GM12864 (cell line): ENCODE data around the gene YEATS4.

ENCODE experiments used
- DNase-seq: peaks from one replicate; pipeline ENCODE4 v3.0.0-alpha.2; 2011; ENCODE audit warnings: low read depth
- H3K4me3 ChIP-seq: 2 replicates; pipeline ENCODE4 v1.5.1; 2011; ENCODE audit warnings: mild to moderate bottlenecking, low read depth, low read length, control low read depth
- TF ChIP-seq, protein P1 (sequence below): IDR thresholded peaks from 2 replicates; pipeline ENCODE4 v1.5.1; 2011; ENCODE audit warnings: low read depth, mild to moderate bottlenecking, moderate library complexity, low read length, control low read depth, inconsistent platforms; ENCODE audit errors: missing control alignments

Gene YEATS4

DNA sequence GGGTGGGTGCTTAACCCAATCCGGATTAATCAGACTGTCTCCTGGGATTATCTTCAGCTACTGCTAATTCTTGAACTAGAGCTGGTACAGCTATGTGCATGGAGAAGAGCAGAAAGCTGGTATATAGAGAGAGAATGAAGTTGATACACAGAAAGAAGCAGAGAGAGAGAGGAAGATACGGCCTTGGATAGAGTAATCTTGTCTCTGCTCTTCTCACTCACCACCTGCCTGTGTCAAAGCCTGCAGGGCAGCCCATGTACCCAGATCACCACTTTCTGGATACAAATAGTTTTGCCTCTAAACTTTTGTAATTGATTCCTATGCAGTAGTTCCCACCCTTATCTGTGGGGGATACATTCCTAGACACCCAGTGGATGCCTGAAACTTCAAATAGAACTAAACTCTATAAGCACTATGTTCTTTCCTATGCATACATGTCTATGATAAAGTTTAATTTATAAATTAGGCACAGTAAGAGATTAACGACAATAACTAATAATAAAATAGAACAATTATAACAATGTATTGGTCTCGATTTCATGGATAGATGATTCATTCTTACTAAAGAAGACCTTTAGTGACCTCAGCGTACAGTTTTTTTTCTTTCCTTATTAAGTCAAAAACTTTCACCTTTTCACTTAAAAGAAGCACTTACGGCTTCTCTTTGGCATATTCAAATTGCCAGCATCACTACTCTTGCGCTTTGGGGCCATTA, 45.5 kb downstream of the YEATS4 start:
- TF ChIP-seq, protein P1, sequence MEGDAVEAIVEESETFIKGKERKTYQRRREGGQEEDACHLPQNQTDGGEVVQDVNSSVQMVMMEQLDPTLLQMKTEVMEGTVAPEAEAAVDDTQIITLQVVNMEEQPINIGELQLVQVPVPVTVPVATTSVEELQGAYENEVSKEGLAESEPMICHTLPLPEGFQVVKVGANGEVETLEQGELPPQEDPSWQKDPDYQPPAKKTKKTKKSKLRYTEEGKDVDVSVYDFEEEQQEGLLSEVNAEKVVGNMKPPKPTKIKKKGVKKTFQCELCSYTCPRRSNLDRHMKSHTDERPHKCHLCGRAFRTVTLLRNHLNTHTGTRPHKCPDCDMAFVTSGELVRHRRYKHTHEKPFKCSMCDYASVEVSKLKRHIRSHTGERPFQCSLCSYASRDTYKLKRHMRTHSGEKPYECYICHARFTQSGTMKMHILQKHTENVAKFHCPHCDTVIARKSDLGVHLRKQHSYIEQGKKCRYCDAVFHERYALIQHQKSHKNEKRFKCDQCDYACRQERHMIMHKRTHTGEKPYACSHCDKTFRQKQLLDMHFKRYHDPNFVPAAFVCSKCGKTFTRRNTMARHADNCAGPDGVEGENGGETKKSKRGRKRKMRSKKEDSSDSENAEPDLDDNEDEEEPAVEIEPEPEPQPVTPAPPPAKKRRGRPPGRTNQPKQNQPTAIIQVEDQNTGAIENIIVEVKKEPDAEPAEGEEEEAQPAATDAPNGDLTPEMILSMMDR: no peak
- H3K4me3 ChIP-seq: no peak overlapping the region
- DNase-seq: no peak

DNA sequence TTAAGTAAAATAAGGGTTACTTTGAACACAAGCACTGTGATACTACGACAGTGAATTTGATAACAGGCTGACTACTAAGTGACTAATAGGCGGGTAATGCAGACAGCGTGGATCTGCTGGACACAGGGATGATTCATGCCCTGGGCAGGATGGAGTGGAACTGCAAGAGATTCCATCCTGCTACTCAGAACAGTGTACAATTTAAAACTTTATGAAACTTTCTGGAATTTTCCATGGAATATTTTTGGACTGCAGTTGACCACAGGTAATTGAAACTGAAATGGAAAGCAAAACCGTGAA, 46.0 kb downstream of the YEATS4 start:
- H3K4me3 ChIP-seq: no peak overlapping the region
- TF ChIP-seq, protein P1: no peak
- no peak for DNase-seq

DNA sequence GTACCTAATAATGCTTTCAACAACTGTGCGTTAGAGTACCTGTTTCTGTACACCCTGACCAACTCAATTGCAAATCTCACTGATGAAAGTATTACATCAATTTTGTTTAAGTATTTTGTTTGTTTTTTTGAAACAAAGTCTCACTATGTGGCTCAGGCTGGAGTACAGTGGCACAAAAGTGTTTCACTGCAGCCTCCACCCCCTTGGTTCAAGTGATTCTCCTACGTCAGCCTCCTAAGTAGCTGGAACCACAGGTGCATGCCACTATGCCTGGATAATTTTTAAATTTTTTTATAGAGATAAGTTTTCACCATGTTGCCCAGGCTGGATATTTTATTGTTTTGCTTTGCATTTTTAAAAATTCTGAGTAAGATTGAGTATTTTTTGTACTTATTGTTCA, 46.7 kb downstream of the YEATS4 start:
- DNase-seq: no peak
- H3K4me3 ChIP-seq: no peak overlapping the region
- TF ChIP-seq, protein P1: no peak

DNA sequence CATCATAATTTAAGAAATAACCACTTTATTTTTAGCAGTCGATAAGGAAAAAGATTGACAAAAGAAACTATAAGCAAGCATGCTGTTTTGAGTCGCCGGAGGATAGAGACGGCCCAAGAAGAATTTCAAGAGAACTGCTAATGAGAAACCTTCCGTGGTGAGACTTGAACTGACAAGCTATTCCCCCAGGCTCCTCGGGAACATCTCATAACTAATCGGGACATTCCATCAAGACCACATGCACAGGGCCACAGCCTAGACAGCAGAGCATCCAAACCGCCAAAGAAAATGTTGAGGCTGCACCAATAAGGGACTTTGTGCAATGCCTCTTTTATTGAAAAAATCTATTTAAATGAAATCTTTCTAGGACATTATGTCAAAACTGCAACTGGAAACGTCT, 51.0 kb downstream of the YEATS4 start:
- no peak for DNase-seq
- no peak overlapping the region for H3K4me3 ChIP-seq
- TF ChIP-seq, protein P1: no peak

DNA sequence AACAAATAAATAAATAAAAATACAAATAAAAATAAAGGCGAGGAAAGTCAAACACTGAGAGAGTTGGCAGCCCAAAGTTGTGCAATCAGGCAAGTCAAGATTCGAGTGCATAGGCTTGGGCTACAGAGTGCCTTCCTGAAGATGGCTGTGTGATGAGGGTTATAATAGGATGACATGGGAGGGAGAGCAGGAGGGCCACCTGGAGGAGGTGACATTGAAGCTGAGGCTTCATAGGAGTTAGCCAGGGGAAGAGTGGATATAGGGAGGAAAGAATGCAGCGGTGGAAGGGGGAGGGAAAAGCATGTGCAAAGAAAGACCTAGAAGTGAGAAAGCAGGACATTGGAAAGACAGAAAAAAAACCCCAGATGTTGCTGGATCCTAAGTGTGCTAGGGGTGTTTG, 53.1 kb downstream of the YEATS4 start:
- no peak overlapping the region for H3K4me3 ChIP-seq
- TF ChIP-seq, protein P1: no peak

DNA sequence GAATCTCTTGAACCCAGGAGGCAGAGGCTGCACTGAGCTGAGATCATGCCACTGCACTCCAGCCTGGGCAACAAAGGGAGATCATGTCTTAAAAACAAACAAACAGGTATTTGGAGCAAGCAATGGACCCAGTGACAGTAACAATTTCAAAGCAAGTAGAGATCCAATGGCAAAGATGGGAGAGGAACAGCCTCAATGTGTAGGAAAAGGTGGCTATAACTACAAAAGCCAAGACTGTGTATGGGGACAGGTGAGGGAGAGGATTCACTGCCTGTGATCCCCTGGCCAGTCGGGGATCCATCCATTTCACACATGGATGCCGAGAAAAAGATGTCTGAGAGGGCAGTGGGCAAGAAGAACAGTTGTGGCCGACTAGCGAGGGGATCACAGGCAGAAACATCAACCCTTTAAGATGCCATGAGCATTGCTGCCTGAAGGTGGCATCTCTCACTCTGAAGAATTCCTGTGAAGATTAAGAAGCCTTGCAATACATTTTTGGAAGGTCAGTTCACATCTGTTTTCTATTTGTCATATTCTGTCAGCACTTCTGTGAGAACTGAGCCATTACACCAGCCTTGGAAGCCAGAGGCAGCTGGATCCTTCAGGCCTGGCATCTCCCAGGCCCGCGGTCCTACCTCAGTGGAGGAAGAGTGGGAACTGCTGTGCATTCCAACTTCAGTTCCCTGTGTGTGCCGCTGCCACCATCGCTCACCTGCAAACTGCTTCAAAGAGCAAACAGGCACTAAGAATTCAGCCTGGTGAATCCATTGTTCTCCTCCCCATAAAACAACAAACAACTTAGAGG, 56.1 kb downstream of the YEATS4 start:
- TF ChIP-seq, protein P1: peak; percentile 54
- DNase-seq: no peak
- no peak overlapping the region for H3K4me3 ChIP-seq

More for the DNA sequence above, 53.1 kb downstream of the YEATS4 start:
- no peak for DNase-seq

DNA sequence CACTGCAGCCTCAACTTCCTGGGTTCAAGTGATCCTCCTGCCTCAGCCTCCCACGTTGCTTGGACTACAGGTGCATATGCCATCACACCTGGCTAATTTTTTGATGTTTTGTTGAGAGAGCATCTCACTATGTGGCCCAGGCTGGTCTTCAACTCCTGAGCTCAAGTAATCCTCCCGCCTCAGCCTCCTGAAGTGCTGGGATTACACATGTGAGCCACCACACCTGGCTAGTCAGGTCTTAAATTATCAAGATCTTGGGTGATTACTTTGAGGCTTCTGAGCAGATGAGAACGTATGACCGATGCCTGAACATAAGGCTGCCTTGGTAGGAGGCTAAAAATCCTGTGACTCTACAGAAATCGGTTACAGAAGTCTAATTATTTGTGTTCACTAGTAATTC, 57.7 kb downstream of the YEATS4 start:
- TF ChIP-seq, protein P1: no peak
- DNase-seq: no peak

More for the DNA sequence above, 57.7 kb downstream of the YEATS4 start:
- H3K4me3 ChIP-seq: no peak overlapping the region
